T-helper 2 cell treated with Interferon-gamma antibody and Interleukin-4, amounts not matched to agents 5 μg/mL and 100 μg/mL, for 36 hours (primary cell): ENCODE measurements around the gene SLC38A4.
"Not testable (repeated sequence)": the region's sequence is repeated elsewhere in the genome, so short reads cannot be mapped to it uniquely, and the experiment has no call there.

Source experiments
- DNase-seq: peaks from one replicate; pipeline ENCODE4 v3.0.0; 2021; ENCODE audit warnings: low spot score
- H3K27ac Mint-ChIP-seq: one replicate; pipeline ENCODE4 v1.8.0; 2021; ENCODE audit warnings: mild to moderate bottlenecking, mixed read lengths
- H3K27me3 Mint-ChIP-seq: one replicate; pipeline ENCODE4 v1.8.0; 2021; ENCODE audit warnings: low read depth, mixed read lengths
- H3K36me3 Mint-ChIP-seq: one replicate; pipeline ENCODE4 v1.8.0; 2021; ENCODE audit warnings: low read depth, mixed read lengths
- H3K4me1 Mint-ChIP-seq: one replicate; pipeline ENCODE4 v1.8.0; 2021; ENCODE audit warnings: low read depth, mixed read lengths
- H3K4me3 Mint-ChIP-seq: one replicate; pipeline ENCODE4 v1.8.0; 2022; ENCODE audit warnings: mild to moderate bottlenecking, moderate library complexity, mixed read lengths
- H3K9me3 Mint-ChIP-seq: one replicate; pipeline ENCODE4 v1.8.0; 2021; ENCODE audit warnings: mixed read lengths

The SLC38A4 gene

DNA sequence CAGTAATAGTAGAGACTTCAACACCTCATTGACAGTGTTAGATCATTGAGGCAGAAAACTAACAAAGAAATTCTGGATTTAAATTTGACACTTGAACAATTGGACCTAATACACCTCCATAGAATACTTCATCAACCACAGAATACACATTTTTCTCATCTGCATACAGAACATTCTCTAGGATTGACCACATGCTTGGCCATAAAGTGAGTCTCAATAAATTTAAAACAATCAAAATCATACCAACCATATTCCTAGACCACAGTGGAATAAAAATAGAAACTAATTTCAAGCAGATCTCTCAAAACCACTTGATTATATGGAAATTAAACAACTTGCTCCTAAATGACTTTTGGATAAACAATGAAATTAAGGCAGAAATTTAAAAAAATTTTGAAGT is 82.3 kb downstream of the SLC38A4 start:
- H3K27ac Mint-ChIP-seq: no peak overlapping the region
- no peaks in the 10 kb centered on the region for H3K36me3 Mint-ChIP-seq
- H3K4me1 Mint-ChIP-seq: no peaks in the 10 kb centered on the region
- no peak for DNase-seq
- peaks cover 38% of the 10 kb centered on the region for H3K9me3 Mint-ChIP-seq
- peaks cover 2% of the 10 kb centered on the region for H3K27me3 Mint-ChIP-seq
- no peak overlapping the region for H3K4me3 Mint-ChIP-seq

GRCh38 chr12:46742271-46742670 is 83.5 kb downstream of the SLC38A4 start:
- H3K4me3 Mint-ChIP-seq, H3K27me3 Mint-ChIP-seq, DNase-seq, H3K4me1 Mint-ChIP-seq, H3K36me3 Mint-ChIP-seq, H3K27ac Mint-ChIP-seq: not testable (repeated sequence)
- peaks cover 40% of the 10 kb centered on the region for H3K9me3 Mint-ChIP-seq

- H3K27ac Mint-ChIP-seq: no peak overlapping the region
- no peaks in the 10 kb centered on the region for H3K36me3 Mint-ChIP-seq
- H3K4me3 Mint-ChIP-seq: no peak overlapping the region
- H3K27me3 Mint-ChIP-seq: peaks cover 2% of the 10 kb centered on the region
- H3K4me1 Mint-ChIP-seq: peaks cover 6% of the 10 kb centered on the region
- peaks cover 5% of the 10 kb centered on the region for H3K9me3 Mint-ChIP-seq
- DNase-seq: no peak
These were observed 100.5 kb downstream of the SLC38A4 start for GRCh38 chr12:46725332-46725731.

- no peak overlapping the region for H3K4me3 Mint-ChIP-seq
- no peak for DNase-seq
- H3K4me1 Mint-ChIP-seq: peaks cover 6% of the 10 kb centered on the region
- no peak overlapping the region for H3K27ac Mint-ChIP-seq
- H3K36me3 Mint-ChIP-seq: no peaks in the 10 kb centered on the region
- H3K9me3 Mint-ChIP-seq: peaks cover 10% of the 10 kb centered on the region
- peaks cover 2% of the 10 kb centered on the region for H3K27me3 Mint-ChIP-seq
These were observed 102.0 kb downstream of the SLC38A4 start for GRCh38 chr12:46723629-46724419.

- Mint-ChIP-seq H3K4me3 (no peak overlapping the region), H3K36me3 (no peaks in the 10 kb centered on the region), H3K4me1 (peaks cover 6% of the 10 kb centered on the region), H3K9me3 (peaks cover 10% of the 10 kb centered on the region), H3K27ac (no peak overlapping the region), H3K27me3 (peaks cover 2% of the 10 kb centered on the region)
- no peak for DNase-seq
These were observed 103.2 kb downstream of the SLC38A4 start for GRCh38 chr12:46722394-46723185.

DNA sequence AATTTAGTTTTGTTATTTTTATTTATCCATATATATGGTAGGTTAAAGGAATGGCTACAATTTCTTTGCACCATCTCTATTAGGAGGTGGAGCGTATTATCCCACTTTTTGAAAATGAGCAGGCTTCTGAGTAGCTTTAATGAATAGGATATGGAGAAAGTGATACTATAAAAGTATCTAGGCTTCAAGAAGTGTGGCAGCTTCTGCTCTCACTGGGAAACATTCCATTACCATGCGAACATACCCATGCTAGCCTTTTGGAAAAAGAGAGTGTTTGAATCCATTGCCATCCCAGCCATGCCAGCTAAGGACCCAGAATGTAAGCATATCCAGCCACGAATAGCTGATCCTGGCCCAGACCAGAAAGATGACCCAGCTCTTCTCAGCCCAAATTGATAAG is 107.3 kb downstream of the SLC38A4 start:
- H3K36me3 Mint-ChIP-seq: no peaks in the 10 kb centered on the region
- H3K27ac Mint-ChIP-seq: no peak overlapping the region
- peaks cover 13% of the 10 kb centered on the region for H3K27me3 Mint-ChIP-seq
- H3K4me1 Mint-ChIP-seq: no peaks in the 10 kb centered on the region
- peaks cover 9% of the 10 kb centered on the region for H3K9me3 Mint-ChIP-seq
- no peak overlapping the region for H3K4me3 Mint-ChIP-seq
- DNase-seq: no peak

- H3K36me3 Mint-ChIP-seq: no peaks in the 10 kb centered on the region
- peaks cover 13% of the 10 kb centered on the region for H3K27me3 Mint-ChIP-seq
- peaks cover 9% of the 10 kb centered on the region for H3K9me3 Mint-ChIP-seq
- H3K27ac Mint-ChIP-seq: no peak overlapping the region
- H3K4me1 Mint-ChIP-seq: no peaks in the 10 kb centered on the region
- no peak overlapping the region for H3K4me3 Mint-ChIP-seq
- DNase-seq: no peak
These were observed 107.9 kb downstream of the SLC38A4 start for GRCh38 chr12:46717868-46718267.

DNA sequence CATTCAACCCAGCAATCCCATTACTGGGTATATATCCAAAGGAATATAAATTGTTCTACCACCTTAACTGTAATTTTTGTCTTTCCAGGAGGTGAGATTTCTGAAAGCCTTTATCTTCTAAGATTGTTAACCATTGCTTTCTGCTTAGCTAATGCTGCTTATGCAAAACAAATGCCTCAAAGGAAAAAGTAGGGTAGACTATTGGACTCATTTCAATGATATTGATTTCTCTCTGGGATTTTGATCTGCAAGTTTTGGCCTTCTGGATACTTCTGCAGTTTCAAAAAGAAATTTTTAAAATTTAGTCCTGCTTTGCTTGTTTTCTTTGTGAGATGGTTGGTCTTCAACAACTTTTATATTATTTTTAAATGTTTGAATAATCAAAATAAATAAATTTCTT is 108.6 kb downstream of the SLC38A4 start:
- no peaks in the 10 kb centered on the region for H3K4me1 Mint-ChIP-seq
- peaks cover 9% of the 10 kb centered on the region for H3K9me3 Mint-ChIP-seq
- H3K4me3 Mint-ChIP-seq: no peak overlapping the region
- H3K36me3 Mint-ChIP-seq: no peaks in the 10 kb centered on the region
- no peak overlapping the region for H3K27ac Mint-ChIP-seq
- peaks cover 13% of the 10 kb centered on the region for H3K27me3 Mint-ChIP-seq
- no peak for DNase-seq
